ENCODE measurements around the gene STK32B.

GRCh38 chr4:5259471-5259870 lies 208.2 kb downstream of the STK32B start:
- TF ChIP-seq POLR2AphosphoS5 (IDR thresholded peaks at IDR 0.05) (no peak), CTCF (IDR thresholded peaks at IDR 0.05) (no peak)
